RWPE1 (cell line): ENCODE data around the gene LEF1.

ENCODE experiments used
- CTCF ChIA-PET: fragments of 350-600 bp; sonication (Branson Sonifier 250); formaldehyde crosslinking; extraction: SDS; loops from one replicate; lab custom pipeline; 2021; lab: Yijun Ruan, JAX
- POLR2A ChIA-PET: fragments of 400-600 bp; formaldehyde crosslinking; extraction: SDS; loops from one replicate; lab custom pipeline; 2020; ENCODE audit warnings: antibody characterized with exemption; ENCODE audit not compliant: low non-redundant PET; lab: Yijun Ruan, JAX
- DNase-seq: peaks from one replicate; pipeline ENCODE4 v3.0.0; 2012; ENCODE audit warnings: low spot score
- H3K27ac ChIP-seq: fragments of 450-650 bp; 2 replicates; pipeline ENCODE4 v1.5.1; 2017
- CTCF ChIP-seq: fragments of 450-650 bp; conservative IDR thresholded peaks from 2 replicates; pipeline ENCODE4 v1.5.1; 2017; ENCODE audit warnings: low read depth, mild to moderate bottlenecking

LEF1 gene

DNA sequence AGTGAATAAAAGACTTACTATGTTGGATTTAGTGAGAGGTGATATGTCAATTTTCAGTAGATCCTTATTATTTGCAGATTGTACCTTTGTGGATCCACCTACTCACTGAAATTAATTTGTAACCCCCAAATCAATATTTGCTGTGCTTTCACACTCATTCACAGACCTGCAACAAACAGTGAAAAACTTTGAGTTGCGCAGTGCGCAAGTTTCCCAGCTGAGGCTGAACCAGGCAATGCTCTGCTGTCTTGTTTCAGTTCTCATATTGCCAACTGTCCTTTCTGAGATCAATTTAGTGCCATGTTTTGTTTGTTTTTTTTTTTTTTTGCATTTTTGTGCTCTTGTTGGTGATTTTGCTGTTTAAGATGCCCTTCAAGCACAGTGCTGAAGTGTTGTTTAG, 40.8 kb upstream of the LEF1 start:
- CTCF ChIA-PET, result interaction anchor here (0.7 kb wide), 1 partner anchor 283 kb away, joined by 3 read pairs; no protein-coding TSS in a partner anchor
- H3K27ac ChIP-seq, result no peak overlapping the region
- POLR2A ChIA-PET, result no interaction called here
- no peak for DNase-seq
- TF ChIP-seq CTCF, result no peak

- POLR2A ChIA-PET, result no interaction called here
- no peak for DNase-seq
- TF ChIP-seq CTCF, result no peak
- H3K27ac ChIP-seq, result no peak overlapping the region
- CTCF ChIA-PET, result no interaction called here
These were observed 37.1 kb upstream of the LEF1 start for GRCh38 chr4:108205859-108206258.

- ChIA-PET CTCF (no interaction called here), POLR2A (no interaction called here)
- no peak for DNase-seq
- H3K27ac ChIP-seq, result no peak overlapping the region
- no peak for TF ChIP-seq CTCF
These were observed 35.8 kb upstream of the LEF1 start for GRCh38 chr4:108204518-108204917.

GRCh38 chr4:108203377-108203776, 34.6 kb upstream of the LEF1 start:
- POLR2A ChIA-PET, result no interaction called here
- H3K27ac ChIP-seq, result no peak overlapping the region
- DNase-seq, result no peak
- CTCF ChIA-PET, result no interaction called here
- TF ChIP-seq CTCF, result no peak

DNA sequence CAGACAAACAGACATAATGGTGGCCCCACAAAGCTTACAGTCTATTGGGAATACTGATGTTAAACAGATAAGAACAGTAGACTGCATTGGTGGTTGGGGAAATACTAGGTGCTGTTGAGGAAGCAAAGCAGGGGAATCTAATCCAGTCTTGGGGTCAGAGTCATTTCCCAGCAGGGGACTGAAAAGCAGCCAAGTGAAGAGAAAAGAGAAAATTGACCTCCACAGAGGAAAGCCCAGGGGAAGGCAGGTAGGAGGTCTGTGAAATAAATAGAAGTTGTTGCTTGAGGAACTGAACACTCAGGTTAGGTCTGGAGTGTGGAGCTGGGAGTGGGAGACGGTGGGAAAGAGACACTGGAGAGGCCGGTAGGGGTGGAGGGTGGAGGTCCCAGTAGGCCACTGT, 33.0 kb upstream of the LEF1 start:
- CTCF ChIA-PET, result no interaction called here
- POLR2A ChIA-PET, result no interaction called here
- no peak for TF ChIP-seq CTCF

GRCh38 chr4:108199881-108200280, 31.1 kb upstream of the LEF1 start:
- no peak for DNase-seq
- no peak overlapping the region for H3K27ac ChIP-seq
- POLR2A ChIA-PET, result no interaction called here
- CTCF ChIA-PET, result no interaction called here
- TF ChIP-seq CTCF, result no peak

More for the DNA sequence above, 33.0 kb upstream of the LEF1 start:
- H3K27ac ChIP-seq, result no peak overlapping the region
- no peak for DNase-seq
